Amygdala (tissue), 56 donors: ENCODE data around the gene TLR9.

ENCODE experiments used
- DNase-seq, 56 donors: peaks; one replicate each; lab custom pipeline; 2025; lab: John Stamatoyannopoulos, UW

The TLR9 gene

GRCh38 chr3:52234516-52235447, 9.3 kb upstream of the TLR9 start:
- DNase-seq, result no peak

GRCh38 chr3:52233968-52234367, 8.5 kb upstream of the TLR9 start:
- peak in 28 of 56 donors; percentile 11 to 78 (median 48) for DNase-seq

GRCh38 chr3:52233108-52233591, 7.7 kb upstream of the TLR9 start:
- DNase-seq, result no peak

GRCh38 chr3:52232279-52233107, 7.0 kb upstream of the TLR9 start:
- DNase-seq, result no peak

GRCh38 chr3:52231502-52232278, 6.2 kb upstream of the TLR9 start:
- peak in 17 of 56 donors; percentile 12 to 67 (median 27) for DNase-seq

GRCh38 chr3:52230889-52231499, 5.5 kb upstream of the TLR9 start:
- DNase-seq, result no peak

GRCh38 chr3:52230461-52230860, 5.0 kb upstream of the TLR9 start:
- no peak for DNase-seq

GRCh38 chr3:52229656-52230055, 4.2 kb upstream of the TLR9 start:
- DNase-seq, result no peak

- DNase-seq, result no peak
These were observed 3.4 kb upstream of the TLR9 start for GRCh38 chr3:52228751-52229291.

- DNase-seq, result no peak
These were observed 2.8 kb upstream of the TLR9 start for GRCh38 chr3:52228266-52228665.

GRCh38 chr3:52227766-52228165, 2.3 kb upstream of the TLR9 start:
- DNase-seq, result no peak

GRCh38 chr3:52227117-52227516, 1.7 kb upstream of the TLR9 start:
- no peak for DNase-seq

- DNase-seq, result no peak
These were observed 878 bp upstream of the TLR9 start for GRCh38 chr3:52226229-52226817.

- DNase-seq, result no peak
These were observed 1.7 kb downstream of the TLR9 start for GRCh38 chr3:52223449-52224408.

GRCh38 chr3:52222319-52223221, 2.9 kb downstream of the TLR9 start:
- no peak for DNase-seq

- DNase-seq, result no peak
These were observed 3.7 kb downstream of the TLR9 start for GRCh38 chr3:52221563-52222318.
